Umbilical cord (tissue), 2 donors: ENCODE measurements around the gene MYL9. TPM values are rescaled to one million over a fixed set of nuclear protein-coding genes. Genes with fewer than 3 reads are reported as not detected.

ENCODE experiments used
- DNase-seq: peaks from one replicate; pipeline ENCODE4 v3.0.0-alpha.2; 2015; ENCODE audit warnings: low spot score
- total RNA-seq: library from RNA; depleted of rRNA; stranded (reverse); fragments of >200 nt; gene quantifications from one replicate; pipeline ENCODE4 v1.2.3, GENCODE V29; 2014; ENCODE audit warnings: low replicate concordance; ENCODE audit not compliant: insufficient read depth

MYL9 gene
- total RNA-seq, 1 donor from 2014 or later, result 46.5 TPM

- DNase-seq, result no peak
These were observed 15.5 kb upstream of the MYL9 start for GRCh38 chr20:36525620-36526365.

DNA sequence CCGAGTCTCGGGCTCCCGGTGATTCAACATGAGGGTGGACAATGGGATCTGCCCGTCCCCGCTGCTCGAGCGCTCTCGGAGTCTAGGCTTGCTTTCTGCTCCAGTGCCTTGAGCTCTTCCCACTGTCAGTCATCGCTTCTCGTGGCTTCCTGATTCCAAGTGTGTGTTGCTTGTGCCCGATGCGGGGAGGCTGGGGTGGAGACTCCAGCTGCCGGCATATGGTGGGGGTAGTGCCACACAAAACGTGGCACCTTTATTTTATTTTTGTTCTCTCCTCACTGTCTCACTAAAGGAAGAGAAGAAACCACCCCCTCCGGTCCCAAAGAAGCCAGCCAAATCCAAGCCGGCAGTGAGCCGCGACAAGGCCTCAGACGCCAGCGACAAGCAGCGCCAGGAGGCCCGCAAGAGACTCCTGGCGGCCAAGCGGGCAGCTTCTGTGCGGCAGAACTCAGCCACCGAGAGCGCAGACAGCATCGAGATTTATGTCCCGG, 14.8 kb upstream of the MYL9 start:
- DNase-seq, result no peak

DNA sequence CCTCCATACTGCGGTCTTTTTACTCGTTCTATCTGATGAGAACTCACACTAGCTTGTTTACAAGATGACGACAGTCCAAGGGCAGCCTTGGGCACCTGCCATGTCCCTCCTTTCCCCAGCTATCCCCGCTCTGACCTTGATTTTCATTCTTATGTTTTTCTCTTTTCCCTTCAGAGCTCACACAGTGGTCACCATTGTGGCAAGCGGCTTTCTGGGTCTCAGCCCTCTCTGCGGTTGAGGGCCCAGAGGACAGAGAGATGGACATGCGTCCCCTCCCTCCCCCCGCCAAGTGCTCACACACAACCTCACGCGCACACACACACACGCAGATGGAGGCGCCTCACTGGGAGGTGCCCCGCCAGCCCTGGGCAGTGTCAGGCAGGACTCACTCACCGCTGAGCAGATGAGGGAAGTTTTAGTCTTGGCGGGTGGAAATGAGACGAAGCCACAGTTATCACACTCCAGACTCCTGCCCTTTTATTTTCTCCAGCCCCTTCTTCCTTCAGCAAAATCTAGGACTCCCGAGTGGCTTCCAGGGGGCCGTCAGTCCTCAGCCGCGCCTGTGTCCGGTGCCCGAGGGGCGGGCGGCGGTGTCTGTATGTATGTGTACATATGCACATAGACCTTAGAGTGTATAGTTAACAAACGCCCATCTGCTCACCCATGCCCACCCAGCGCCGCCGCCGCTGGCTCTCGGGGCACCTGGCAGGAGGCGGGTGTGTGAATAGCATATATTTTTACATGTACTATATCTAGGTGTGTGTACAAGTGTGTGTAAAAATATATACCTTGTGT, 13.8 kb upstream of the MYL9 start:
- no peak for DNase-seq

DNA sequence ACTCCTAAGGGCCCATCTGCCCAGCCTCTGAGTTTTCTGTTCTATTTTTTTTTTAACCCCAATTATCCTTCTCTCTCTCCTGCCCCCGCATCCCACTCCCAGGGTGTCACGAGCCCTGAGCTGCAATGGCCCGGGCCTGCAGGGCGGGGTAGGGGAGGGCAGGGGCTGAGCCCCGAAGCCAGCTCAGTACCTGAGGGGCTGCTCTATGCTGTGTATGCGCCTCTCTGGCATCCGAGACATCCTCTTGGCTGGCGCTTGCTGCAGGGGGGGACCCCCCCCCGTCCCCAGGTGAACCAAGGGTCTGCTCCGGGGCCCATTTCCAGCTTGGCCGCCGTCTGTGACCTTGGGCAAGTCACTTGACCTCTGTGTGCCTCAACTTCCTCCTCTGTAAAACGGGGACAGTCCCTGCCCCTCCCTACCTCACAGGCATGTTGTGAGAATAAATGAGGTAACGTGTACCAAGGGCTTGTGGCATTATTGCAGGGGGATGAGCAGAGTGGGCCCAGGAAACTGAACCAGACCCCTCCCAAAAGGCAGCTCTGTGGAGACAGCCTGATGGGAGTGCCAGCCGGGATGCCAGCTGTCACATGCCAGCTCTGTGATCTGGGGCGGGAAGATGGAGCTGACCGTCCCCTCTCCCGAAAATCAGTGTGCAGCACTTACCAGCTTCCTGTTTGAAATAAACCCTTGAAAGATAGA, 13.0 kb upstream of the MYL9 start:
- no peak for DNase-seq

GRCh38 chr20:36528875-36529417, 12.4 kb upstream of the MYL9 start:
- DNase-seq, result no peak

DNA sequence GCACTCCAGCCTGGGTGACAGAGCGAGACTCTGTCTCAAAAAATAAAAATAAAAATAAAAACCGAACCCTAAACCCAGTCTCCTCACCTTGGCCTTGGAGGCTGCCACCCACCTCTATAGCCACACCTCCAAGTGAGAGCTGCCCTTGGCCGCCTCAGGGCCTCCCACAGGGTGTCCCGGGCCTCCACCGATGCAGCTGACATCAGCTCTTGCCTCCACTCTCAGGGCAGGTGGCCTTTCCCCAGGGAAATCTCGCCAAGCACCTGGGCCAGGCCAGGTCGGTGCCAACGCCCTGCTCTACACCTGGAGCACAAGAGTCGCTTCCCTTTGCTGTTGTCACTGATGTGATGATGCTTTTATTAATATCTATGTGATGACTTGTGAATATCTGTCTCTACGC, 8.9 kb upstream of the MYL9 start:
- DNase-seq, result no peak

- no peak for DNase-seq
These were observed 8.5 kb upstream of the MYL9 start for GRCh38 chr20:36532822-36533221.

DNA sequence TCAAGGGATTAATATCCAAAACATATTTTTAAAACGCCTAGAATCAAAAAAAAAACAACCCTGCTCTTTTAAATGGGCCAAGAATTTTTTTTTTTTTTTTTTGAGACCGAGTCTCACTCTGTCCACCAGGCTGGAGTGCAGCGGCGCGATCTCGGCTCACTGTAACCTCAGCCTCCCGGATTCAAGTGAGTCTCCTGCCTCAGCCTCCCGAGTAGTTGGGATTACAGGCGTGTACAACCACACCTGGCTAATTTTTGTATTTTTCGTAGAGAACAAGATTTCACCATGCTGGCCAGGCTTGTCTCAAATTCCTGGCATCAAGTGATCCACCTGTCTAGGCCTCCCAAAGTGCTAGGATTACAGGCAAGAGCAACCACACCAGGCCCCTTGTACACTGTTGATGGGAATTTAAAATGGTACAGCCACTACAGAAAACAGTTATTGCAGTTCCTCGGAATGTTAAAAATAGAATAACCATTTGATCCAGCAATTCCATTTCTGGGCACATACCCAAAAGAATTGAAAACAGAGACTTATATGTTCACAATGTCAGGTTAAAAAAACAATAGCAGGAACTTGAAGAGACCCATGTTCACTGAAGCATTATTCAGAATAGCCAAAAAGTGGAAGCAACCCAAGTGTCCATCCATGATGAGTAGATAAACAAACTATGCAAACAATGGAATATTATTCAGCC, 3.1 kb upstream of the MYL9 start:
- DNase-seq, result no peak

- no peak for DNase-seq
These were observed 638 bp upstream of the MYL9 start for GRCh38 chr20:36540551-36541211.

- peak; percentile 70 for DNase-seq
These were observed 609 bp downstream of the MYL9 start for GRCh38 chr20:36541768-36542488.

DNA sequence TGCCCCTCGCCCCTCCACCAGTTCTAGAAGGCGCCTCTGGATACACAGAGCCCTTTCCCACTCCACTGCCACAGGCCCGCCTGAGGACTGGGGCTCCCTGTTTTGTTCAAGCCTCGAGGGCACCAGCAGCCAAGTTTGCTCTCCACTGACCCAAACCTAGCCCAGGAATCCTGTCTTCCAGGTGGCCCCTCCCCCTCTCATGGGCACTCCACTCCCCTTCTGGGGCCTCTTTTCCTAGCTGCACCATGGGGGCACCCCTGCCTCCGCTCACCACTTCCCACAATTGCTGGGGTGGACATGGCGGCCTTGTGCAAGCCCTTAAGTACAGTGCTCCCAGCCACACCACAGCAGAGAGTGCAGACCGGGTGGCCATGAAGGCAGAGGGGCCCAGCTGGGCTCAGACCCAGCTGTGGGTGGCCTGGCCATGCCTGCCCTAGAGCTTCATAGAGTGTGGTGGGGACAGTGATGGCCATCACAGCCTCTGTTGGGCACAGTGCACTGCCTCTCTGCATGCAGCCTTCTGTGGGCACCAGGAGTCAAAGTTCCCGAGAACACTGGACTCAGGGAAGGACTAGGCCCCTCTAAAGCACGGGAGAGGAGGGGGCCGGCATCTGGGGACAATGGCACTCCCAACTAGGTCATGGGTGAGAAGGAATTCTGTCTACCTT, 1.3 kb downstream of the MYL9 start:
- DNase-seq, result no peak

GRCh38 chr20:36543184-36544133, 2.1 kb downstream of the MYL9 start:
- DNase-seq, result peak; percentile 39

DNA sequence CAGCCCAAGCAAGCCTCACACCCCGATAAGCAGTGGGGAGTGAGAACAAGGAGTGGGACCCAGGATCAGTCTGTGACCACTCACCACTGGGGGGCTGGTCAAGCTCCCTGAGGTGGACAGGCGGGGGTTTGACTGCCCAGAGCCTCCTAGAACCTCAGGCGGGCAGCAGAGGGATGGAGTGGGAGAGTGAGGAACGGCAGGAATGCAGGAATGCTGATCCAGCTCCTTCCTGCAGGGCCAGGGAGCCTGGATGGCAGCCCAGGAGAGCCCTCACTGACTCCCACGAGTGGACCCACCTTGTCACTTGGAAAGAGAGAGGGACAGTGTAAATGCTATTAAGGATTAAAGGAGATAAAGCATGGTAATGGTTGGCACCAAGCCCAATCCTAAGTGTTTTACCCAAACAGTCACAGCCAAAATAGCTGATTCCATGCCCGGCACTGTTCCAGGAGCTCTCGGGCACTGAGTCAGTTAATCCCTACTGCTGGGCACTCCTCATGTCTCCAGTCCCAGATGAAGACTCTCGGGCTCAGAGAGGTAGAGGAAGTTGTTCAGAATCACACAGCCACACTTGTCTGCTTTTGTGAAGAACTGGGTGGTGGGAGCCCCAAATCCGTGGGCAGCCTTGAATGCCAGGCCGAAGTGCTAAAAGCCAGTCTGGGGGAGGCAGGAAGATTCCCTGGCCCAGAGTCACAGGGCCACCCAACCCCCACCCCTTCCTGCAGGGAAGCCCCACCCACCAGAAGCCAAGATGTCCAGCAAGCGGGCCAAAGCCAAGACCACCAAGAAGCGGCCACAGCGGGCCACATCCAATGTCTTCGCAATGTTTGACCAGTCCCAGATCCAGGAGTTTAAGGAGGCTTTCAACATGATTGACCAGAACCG, 3.1 kb downstream of the MYL9 start:
- no peak for DNase-seq

- no peak for DNase-seq
These were observed 4.9 kb downstream of the MYL9 start for GRCh38 chr20:36546111-36546736.

GRCh38 chr20:36547186-36548005, 6.1 kb downstream of the MYL9 start:
- no peak for DNase-seq

DNA sequence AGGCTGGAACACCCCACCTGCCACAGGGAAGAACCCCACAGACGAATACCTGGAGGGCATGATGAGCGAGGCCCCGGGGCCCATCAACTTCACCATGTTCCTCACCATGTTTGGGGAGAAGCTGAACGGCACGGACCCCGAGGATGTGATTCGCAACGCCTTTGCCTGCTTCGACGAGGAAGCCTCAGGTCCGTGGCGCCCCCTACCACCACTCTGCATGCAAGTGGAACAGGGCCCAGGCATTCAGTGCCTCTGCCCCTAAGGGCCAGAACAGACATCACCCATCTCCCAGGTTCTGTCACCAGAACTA, 6.6 kb downstream of the MYL9 start:
- no peak for DNase-seq
